SK-N-SH (cell line): ENCODE measurements around the gene KDM6B. TPM values are rescaled to one million over a fixed set of nuclear protein-coding genes. Genes with fewer than 3 reads are reported as not detected.

Source experiments
- CTCF ChIA-PET: fragments of 300-600, 350-600 bp; formaldehyde crosslinking; extraction: SDS; loops from one replicate; lab custom pipeline; 2021; lab: Yijun Ruan, JAX
- POLR2A ChIA-PET: fragments of 350-600 bp; sonication (Branson Sonifier 250); formaldehyde crosslinking; extraction: SDS; loops from one replicate; lab custom pipeline; 2020; ENCODE audit warnings: antibody characterized with exemption, inconsistent platforms; lab: Yijun Ruan, JAX
- DNase-seq: peaks from one replicate; pipeline ENCODE4 v3.0.0; 2012
- H2AFZ ChIP-seq: fragments of 200-600 bp; sonication (generic); 2 replicates; pipeline ENCODE4 v1.8.1; 2016; ENCODE audit warnings: antibody characterized with exemption, mild to moderate bottlenecking, low read depth
- H3F3A ChIP-seq: fragments of 200-600 bp; sonication (generic); replicated peaks from 2 replicates; pipeline ENCODE3; 2016; ENCODE audit warnings: antibody characterized with exemption, mild to moderate bottlenecking; ENCODE audit not compliant: insufficient read depth
- H3K27ac ChIP-seq, 2 experiments: fragments of 200-500 bp in 1 of 2; fragments of 200-600 bp in 1 of 2; sonication (Bioruptor generic) in 1 of 2; sonication (generic), shearing (Covaris generic) in 1 of 2; 2 replicates each; pipeline versions ENCODE4 v1.5.1 to v1.6.1; 2014 to 2016; ENCODE audit warnings: low read depth in 2 of 2, inconsistent platforms in 1 of 2, low read length in 1 of 2, mild to moderate bottlenecking in 1 of 2, mixed read lengths in 1 of 2
- H3K27me3 ChIP-seq: fragments of 200-600 bp; sonication (generic), shearing (Covaris generic); 2 replicates; pipeline ENCODE4 v1.6.1; 2016; ENCODE audit warnings: mixed run types; ENCODE audit not compliant: insufficient read depth
- H3K36me3 ChIP-seq, 2 experiments: fragments of 200-500 bp in 1 of 2; fragments of 200-600 bp in 1 of 2; sonication (Bioruptor generic) in 1 of 2; sonication (generic) in 1 of 2; replicated peaks in 1 of 2; 2 replicates each; pipeline versions ENCODE3 to v1.5.1; 2014 to 2016; ENCODE audit warnings: low read length in 1 of 2, mild to moderate bottlenecking in 1 of 2; ENCODE audit not compliant: insufficient read depth in 2 of 2, control insufficient read depth in 1 of 2
- H3K4me1 ChIP-seq, 2 experiments: fragments of 200-500 bp in 1 of 2; fragments of 200-600 bp in 1 of 2; sonication (Bioruptor generic) in 1 of 2; sonication (generic), shearing (Covaris generic) in 1 of 2; 2 replicates each; pipeline versions ENCODE4 v1.5.1 to v1.6.1; 2014 to 2016; ENCODE audit warnings: low read depth in 1 of 2, low read length in 1 of 2, mixed run types in 1 of 2; ENCODE audit not compliant: insufficient read depth in 2 of 2, control insufficient read depth in 1 of 2
- H3K4me2 ChIP-seq: fragments of 200-600 bp; sonication (generic), shearing (Covaris generic); 2 replicates; pipeline ENCODE4 v1.6.1; 2017; ENCODE audit warnings: mixed run types
- H3K4me3 ChIP-seq, 2 experiments: fragments of 200-500 bp in 1 of 2; fragments of 200-600 bp in 1 of 2; sonication (Bioruptor generic) in 1 of 2; sonication (generic), shearing (Covaris generic) in 1 of 2; 2 replicates each; pipeline versions ENCODE4 v1.5.1 to v1.8.1; 2014 to 2016; ENCODE audit warnings: low read depth in 2 of 2, inconsistent platforms in 1 of 2, low read length in 1 of 2, mild to moderate bottlenecking in 1 of 2, mixed read lengths in 1 of 2, moderate library complexity in 1 of 2
- H3K79me2 ChIP-seq: fragments of 200-600 bp; sonication (generic); 2 replicates; pipeline ENCODE4 v1.8.1; 2017; ENCODE audit warnings: mild to moderate bottlenecking; ENCODE audit not compliant: insufficient read depth
- H3K9ac ChIP-seq: fragments of 200-600 bp; sonication (generic); 2 replicates; pipeline ENCODE4 v1.6.1; 2017; ENCODE audit warnings: mixed run types
- H3K9me2 ChIP-seq: fragments of 200-600 bp; sonication (generic); 2 replicates; pipeline ENCODE4 v1.6.1; 2017; ENCODE audit warnings: mixed run types
- H3K9me3 ChIP-seq: fragments of 200-600 bp; sonication (generic); 2 replicates; pipeline ENCODE4 v1.6.1; 2017; ENCODE audit warnings: mixed run types, mild to moderate bottlenecking, moderate library complexity
- H4K20me1 ChIP-seq: fragments of 200-600 bp; sonication (generic); 2 replicates; pipeline ENCODE4 v1.6.1; 2017; ENCODE audit warnings: mild to moderate bottlenecking, mixed run types; ENCODE audit not compliant: insufficient read depth
- CHD2 ChIP-seq: fragments of 150-350 bp; IDR thresholded peaks from 2 replicates; pipeline ENCODE4 v1.6.1; 2018; ENCODE audit warnings: low read length; ENCODE audit not compliant: partially characterized antibody
- EZH2phosphoT487 ChIP-seq: fragments of 200-600 bp; sonication (generic); IDR thresholded peaks from 2 replicates; pipeline ENCODE4 v1.6.1; 2017; ENCODE audit warnings: low read depth, mixed run types, mild to moderate bottlenecking, antibody characterized with exemption, moderate library complexity, borderline replicate concordance
- NFIC ChIP-seq: IDR thresholded peaks from 2 replicates; pipeline ENCODE4 v1.4.0; 2012; ENCODE audit warnings: borderline replicate concordance
- RCOR1 ChIP-seq: fragments of 150-350 bp; IDR thresholded peaks from 2 replicates; pipeline ENCODE4 v1.6.1; 2017; ENCODE audit warnings: antibody characterized with exemption, low read length
- RFX5 ChIP-seq: IDR thresholded peaks from 2 replicates; pipeline ENCODE4 v1.6.1; 2012; ENCODE audit warnings: mild to moderate bottlenecking, improper control_type of control experiment, low read length
- SIN3A ChIP-seq: IDR thresholded peaks from 2 replicates; pipeline ENCODE4 v1.6.1; 2012; ENCODE audit warnings: low read depth, mild to moderate bottlenecking, low read length, moderate library complexity, borderline replicate concordance
- TCF12 ChIP-seq: IDR thresholded peaks from 2 replicates; pipeline ENCODE4 v1.4.0; 2012
- TEAD4 ChIP-seq: IDR thresholded peaks from 2 replicates; pipeline ENCODE4 v1.4.0; 2012; ENCODE audit warnings: mild to moderate bottlenecking, borderline replicate concordance; ENCODE audit not compliant: insufficient read depth
- YY1 ChIP-seq: IDR thresholded peaks from 2 replicates; pipeline ENCODE4 v1.4.0; 2012; ENCODE audit warnings: low read depth, mild to moderate bottlenecking
- WGBS: methylation state at CpG from one replicate; pipeline ENCODE4 v1.1.6; 2017; ENCODE audit warnings: low lambda C conversion rate; 5-methylcytosine and 5-hydroxymethylcytosine counted together
- polyA plus RNA-seq, 3 experiments: library from polyadenylated mRNA; depleted of rRNA; stranded (reverse); fragments of >200 nt; gene quantifications; 2 replicates each; pipeline ENCODE4 v1.2.3, GENCODE V29; 2012
- TF ChIP-seq, protein P1 (sequence below): IDR thresholded peaks from 2 replicates; pipeline ENCODE4 v1.4.0; 2012; ENCODE audit warnings: low read depth, borderline replicate concordance
- TF ChIP-seq, protein P2 (sequence below): IDR thresholded peaks from 2 replicates; pipeline ENCODE4; 2012
- TF ChIP-seq, protein P3 (sequence below): fragments of 150-350 bp; IDR thresholded peaks from 2 replicates; pipeline ENCODE4 v1.6.1; 2016; ENCODE audit warnings: mild to moderate bottlenecking, low read depth, low read length

Gene KDM6B, protein sequence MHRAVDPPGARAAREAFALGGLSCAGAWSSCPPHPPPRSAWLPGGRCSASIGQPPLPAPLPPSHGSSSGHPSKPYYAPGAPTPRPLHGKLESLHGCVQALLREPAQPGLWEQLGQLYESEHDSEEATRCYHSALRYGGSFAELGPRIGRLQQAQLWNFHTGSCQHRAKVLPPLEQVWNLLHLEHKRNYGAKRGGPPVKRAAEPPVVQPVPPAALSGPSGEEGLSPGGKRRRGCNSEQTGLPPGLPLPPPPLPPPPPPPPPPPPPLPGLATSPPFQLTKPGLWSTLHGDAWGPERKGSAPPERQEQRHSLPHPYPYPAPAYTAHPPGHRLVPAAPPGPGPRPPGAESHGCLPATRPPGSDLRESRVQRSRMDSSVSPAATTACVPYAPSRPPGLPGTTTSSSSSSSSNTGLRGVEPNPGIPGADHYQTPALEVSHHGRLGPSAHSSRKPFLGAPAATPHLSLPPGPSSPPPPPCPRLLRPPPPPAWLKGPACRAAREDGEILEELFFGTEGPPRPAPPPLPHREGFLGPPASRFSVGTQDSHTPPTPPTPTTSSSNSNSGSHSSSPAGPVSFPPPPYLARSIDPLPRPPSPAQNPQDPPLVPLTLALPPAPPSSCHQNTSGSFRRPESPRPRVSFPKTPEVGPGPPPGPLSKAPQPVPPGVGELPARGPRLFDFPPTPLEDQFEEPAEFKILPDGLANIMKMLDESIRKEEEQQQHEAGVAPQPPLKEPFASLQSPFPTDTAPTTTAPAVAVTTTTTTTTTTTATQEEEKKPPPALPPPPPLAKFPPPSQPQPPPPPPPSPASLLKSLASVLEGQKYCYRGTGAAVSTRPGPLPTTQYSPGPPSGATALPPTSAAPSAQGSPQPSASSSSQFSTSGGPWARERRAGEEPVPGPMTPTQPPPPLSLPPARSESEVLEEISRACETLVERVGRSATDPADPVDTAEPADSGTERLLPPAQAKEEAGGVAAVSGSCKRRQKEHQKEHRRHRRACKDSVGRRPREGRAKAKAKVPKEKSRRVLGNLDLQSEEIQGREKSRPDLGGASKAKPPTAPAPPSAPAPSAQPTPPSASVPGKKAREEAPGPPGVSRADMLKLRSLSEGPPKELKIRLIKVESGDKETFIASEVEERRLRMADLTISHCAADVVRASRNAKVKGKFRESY (N-terminal part only)
- 1.4 and 2.6 TPM in 2 replicates for polyA plus RNA-seq (2012; rRNA removed)
- 1.5 and 2.1 TPM in 2 replicates for polyA plus RNA-seq (2012; cell fraction: cytosol; rRNA removed)
- polyA plus RNA-seq (2012; cell fraction: nucleus; rRNA removed) = 12.6 and 12.7 TPM in 2 replicates

DNA sequence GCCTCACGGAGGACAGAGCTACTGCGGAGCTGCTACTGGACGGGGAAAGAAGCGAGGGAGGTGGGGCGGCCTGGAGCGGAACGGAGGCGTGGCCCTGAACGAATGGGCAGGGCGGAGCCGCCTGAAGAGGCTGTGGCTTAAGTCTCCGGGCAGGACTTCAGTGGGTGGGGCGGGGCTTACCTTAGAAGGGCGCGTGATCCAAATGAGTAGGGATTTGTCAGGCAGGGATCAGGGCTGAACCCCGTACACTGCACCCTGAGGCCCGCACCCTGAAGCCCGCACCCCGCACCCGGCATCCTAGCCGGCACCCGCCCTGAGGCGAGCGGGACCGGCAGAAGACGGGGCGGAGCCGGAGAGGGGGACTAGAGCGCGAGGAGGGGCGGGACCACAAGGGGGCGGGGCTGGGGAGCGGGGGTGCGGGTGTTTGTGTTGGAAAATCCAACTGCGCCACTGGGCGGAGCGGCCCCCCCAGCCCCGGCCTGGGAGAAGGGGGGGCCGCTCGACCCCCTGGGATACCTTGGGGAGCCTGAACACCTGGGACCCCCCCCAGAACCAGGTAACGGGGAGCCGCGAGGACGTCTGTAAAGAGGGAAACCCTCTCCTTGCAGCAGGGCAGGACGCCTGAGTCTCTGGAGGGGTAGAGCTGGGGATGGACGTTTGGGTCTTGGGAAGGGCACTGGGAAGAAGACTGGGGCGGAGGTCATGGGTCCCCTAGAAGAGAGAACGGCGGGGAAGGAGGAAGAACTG, at the start of gene KDM6B:
TSS of gene KDM6B (plus strand) at position 423 of the 747 bp plus-strand sequence. CDS start 11,338 bp downstream, outside the sequence.
- H2AFZ ChIP-seq = peak within 1 kb of the TSS; percentile 94
- H3K79me2 ChIP-seq = peaks cover 21% of the 10 kb centered on the region
- H3F3A ChIP-seq = peaks cover 20% of the 10 kb centered on the region
- peaks cover 7% of the 10 kb centered on the region for H3K27me3 ChIP-seq
- no peaks in the 10 kb centered on the region for H3K36me3 ChIP-seq
- POLR2A ChIA-PET = interaction anchor here (0.9 to 3.2 kb wide), 7 partner anchors 9 to 147 kb away, joined by 4 to 19 read pairs (median 5); partner anchors contain the start of genes CYB5D1, NAA38 and TP53
- H3K27ac ChIP-seq = peak within 1 kb of the TSS; percentile 96 to 99
- CTCF ChIA-PET = interaction anchor here (0.7 to 6.5 kb wide), 27 partner anchors 10 to 245 kb away, joined by 3 to 79 read pairs (median 4); partner anchors contain the start of genes CHD3, CYB5D1, DNAH2 and NAA38
- H3K4me3 ChIP-seq = peak within 1 kb of the TSS; percentile 76 to 90
- peak within 1 kb of the TSS; percentile 99 for H3K4me2 ChIP-seq
- peak; percentile 89 for DNase-seq
- 1% methylated on average over 31 of the region's 49 CpGs for WGBS
- peaks cover 9 to 14% of the 10 kb centered on the region in 2 experiments; a peak in 3 of 4 replicates for H3K4me1 ChIP-seq
- H3K9ac ChIP-seq = peak within 1 kb of the TSS; percentile 92
- no peaks in the 10 kb centered on the region for H3K9me3 ChIP-seq
- peaks cover 6% of the 10 kb centered on the region; the same call in 1 of the 2 replicates for H4K20me1 ChIP-seq
- H3K9me2 ChIP-seq = no peaks in the 10 kb centered on the region
- TF ChIP-seq CHD2 (no peak), SIN3A (peak; percentile 15; the same call in 1 of the 2 replicates)

DNA sequence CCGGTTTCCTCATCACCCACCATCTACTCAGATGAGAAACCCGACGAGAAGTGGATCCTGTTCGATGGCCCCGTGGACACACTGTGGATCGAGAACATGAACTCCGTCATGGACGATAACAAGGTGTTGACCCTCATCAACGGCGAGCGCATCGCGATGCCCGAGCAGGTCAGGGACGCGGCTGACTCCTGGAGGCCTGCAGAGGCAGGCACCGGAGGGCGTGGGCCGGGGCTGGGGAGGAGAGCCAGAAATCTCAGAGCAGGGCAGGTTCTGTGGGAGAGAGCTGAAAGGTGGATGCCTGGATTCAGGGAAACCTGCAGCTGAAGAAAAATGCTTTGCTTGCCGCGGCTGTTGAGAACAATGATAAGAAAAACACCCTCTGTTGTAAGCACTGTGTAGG, 47.2 kb upstream of the KDM6B start:
- POLR2A ChIA-PET = no interaction called here
- TF ChIP-seq RFX5 (no peak), RCOR1 (no peak), EZH2phosphoT487 (no peak), TCF12 (no peak), TEAD4 (no peak), NFIC (no peak), YY1 (no peak)
- TF ChIP-seq, protein P1, sequence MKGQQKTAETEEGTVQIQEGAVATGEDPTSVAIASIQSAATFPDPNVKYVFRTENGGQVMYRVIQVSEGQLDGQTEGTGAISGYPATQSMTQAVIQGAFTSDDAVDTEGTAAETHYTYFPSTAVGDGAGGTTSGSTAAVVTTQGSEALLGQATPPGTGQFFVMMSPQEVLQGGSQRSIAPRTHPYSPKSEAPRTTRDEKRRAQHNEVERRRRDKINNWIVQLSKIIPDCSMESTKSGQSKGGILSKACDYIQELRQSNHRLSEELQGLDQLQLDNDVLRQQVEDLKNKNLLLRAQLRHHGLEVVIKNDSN = no peak
- TF ChIP-seq, protein P2, sequence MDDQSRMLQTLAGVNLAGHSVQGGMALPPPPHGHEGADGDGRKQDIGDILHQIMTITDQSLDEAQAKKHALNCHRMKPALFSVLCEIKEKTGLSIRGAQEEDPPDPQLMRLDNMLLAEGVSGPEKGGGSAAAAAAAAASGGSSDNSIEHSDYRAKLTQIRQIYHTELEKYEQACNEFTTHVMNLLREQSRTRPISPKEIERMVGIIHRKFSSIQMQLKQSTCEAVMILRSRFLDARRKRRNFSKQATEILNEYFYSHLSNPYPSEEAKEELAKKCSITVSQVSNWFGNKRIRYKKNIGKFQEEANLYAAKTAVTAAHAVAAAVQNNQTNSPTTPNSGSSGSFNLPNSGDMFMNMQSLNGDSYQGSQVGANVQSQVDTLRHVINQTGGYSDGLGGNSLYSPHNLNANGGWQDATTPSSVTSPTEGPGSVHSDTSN = no peak
- TF ChIP-seq, protein P3, sequence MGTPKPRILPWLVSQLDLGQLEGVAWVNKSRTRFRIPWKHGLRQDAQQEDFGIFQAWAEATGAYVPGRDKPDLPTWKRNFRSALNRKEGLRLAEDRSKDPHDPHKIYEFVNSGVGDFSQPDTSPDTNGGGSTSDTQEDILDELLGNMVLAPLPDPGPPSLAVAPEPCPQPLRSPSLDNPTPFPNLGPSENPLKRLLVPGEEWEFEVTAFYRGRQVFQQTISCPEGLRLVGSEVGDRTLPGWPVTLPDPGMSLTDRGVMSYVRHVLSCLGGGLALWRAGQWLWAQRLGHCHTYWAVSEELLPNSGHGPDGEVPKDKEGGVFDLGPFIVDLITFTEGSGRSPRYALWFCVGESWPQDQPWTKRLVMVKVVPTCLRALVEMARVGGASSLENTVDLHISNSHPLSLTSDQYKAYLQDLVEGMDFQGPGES = no peak
- H3K4me2 ChIP-seq = no peak overlapping the region
- WGBS = 81% methylated on average over 21 of the region's 21 CpGs
- no peaks in the 10 kb centered on the region for H3K36me3 ChIP-seq
- H3K4me3 ChIP-seq = no peak overlapping the region
- H3K79me2 ChIP-seq = no peaks in the 10 kb centered on the region
- no peaks in the 10 kb centered on the region for H4K20me1 ChIP-seq
- DNase-seq = no peak
- H3K27me3 ChIP-seq = no peaks in the 10 kb centered on the region
- H3K9ac ChIP-seq = no peak overlapping the region
- H2AFZ ChIP-seq = no peak overlapping the region
- H3K27ac ChIP-seq = no peak overlapping the region
- CTCF ChIA-PET = interaction anchor here (2.1 kb wide), 1 partner anchor 43 kb away, joined by 8 read pairs; no protein-coding TSS in a partner anchor
- H3K9me3 ChIP-seq = no peaks in the 10 kb centered on the region
- no peaks in the 10 kb centered on the region for H3K9me2 ChIP-seq
- no peaks in the 10 kb centered on the region for H3K4me1 ChIP-seq
- H3F3A ChIP-seq = no peaks in the 10 kb centered on the region
